IMR-90 (cell line): Measurements from ENCODE around the gene SMARCA2. TPM values are rescaled to one million over a fixed set of nuclear protein-coding genes. Genes with fewer than 3 reads are reported as not detected.

Experiments
- ATAC-seq: fragments of 200-7000 bp; cut with Tn5 transposase; 2 replicates; pipeline ENCODE4 v1.9.1; 2020; ENCODE audit warnings: low read depth, mild to moderate bottlenecking, moderate library complexity
- BruUV-seq: library from RNA; stranded (reverse); fragments of 400-500 nt; replicated peaks from 2 replicates; lab custom pipeline; 2021; lab: Mats Ljungman, UMichigan
- CTCF ChIA-PET: fragments of 300-600 bp; formaldehyde crosslinking; extraction: SDS; loops from one replicate; lab custom pipeline; 2021; ENCODE audit warnings: antibody characterized with exemption; lab: Yijun Ruan, JAX
- POLR2A ChIA-PET: fragments of 300-600 bp; sonication (Branson Sonifier 250); formaldehyde crosslinking; loops from one replicate; lab custom pipeline; 2022; ENCODE audit warnings: antibody characterized with exemption; ENCODE audit not compliant: unreplicated experiment; lab: Charles Lee
- DNase-seq: peaks from one replicate; pipeline ENCODE4 v3.0.0; 2013
- H2AFZ ChIP-seq: replicated peaks from 2 replicates; pipeline ENCODE3; 2013; ENCODE audit warnings: low read length, mild to moderate bottlenecking; ENCODE audit not compliant: poor library complexity
- H2AK5ac ChIP-seq: 2 replicates; pipeline ENCODE4 v1.6.1; 2013; ENCODE audit warnings: low read depth, low read length, inconsistent platforms
- H2AK9ac ChIP-seq: replicated peaks from 2 replicates; pipeline ENCODE3; 2013; ENCODE audit warnings: mild to moderate bottlenecking, low read depth, low read length, moderate library complexity; ENCODE audit not compliant: poor library complexity
- H2BK120ac ChIP-seq: 2 replicates; pipeline ENCODE4 v1.6.1; 2013; ENCODE audit warnings: low read depth, low read length, inconsistent platforms
- H2BK15ac ChIP-seq: 3 replicates; pipeline ENCODE4 v1.6.1; 2013; ENCODE audit warnings: low read depth, low read length, inconsistent platforms
- H2BK20ac ChIP-seq: 2 replicates; pipeline ENCODE4 v1.6.1; 2013; ENCODE audit warnings: low read depth, mild to moderate bottlenecking, inconsistent platforms, low read length, moderate library complexity
- H2BK5ac ChIP-seq: 2 replicates; pipeline ENCODE4 v1.6.1; 2013; ENCODE audit warnings: mild to moderate bottlenecking, low read depth, low read length, inconsistent platforms; ENCODE audit not compliant: poor library complexity, severe bottlenecking
- H3K14ac ChIP-seq: replicated peaks from 2 replicates; pipeline ENCODE4 v1.6.1; 2013; ENCODE audit warnings: low read depth, low read length, inconsistent platforms
- H3K18ac ChIP-seq: 2 replicates; pipeline ENCODE4 v1.6.1; 2013; ENCODE audit warnings: low read depth, low read length, control low read depth
- H3K23ac ChIP-seq: 2 replicates; pipeline ENCODE4 v1.6.1; 2013; ENCODE audit warnings: low read depth, low read length, inconsistent platforms
- H3K27ac ChIP-seq: 2 replicates; pipeline ENCODE4 v1.5.1; 2013; ENCODE audit warnings: mild to moderate bottlenecking, control low read depth, low read length; ENCODE audit not compliant: insufficient read depth
- H3K27me3 ChIP-seq: 2 replicates; pipeline ENCODE4 v1.6.1; 2013; ENCODE audit warnings: low read length; ENCODE audit not compliant: control insufficient read depth, insufficient read depth
- H3K36me3 ChIP-seq: 2 replicates; pipeline ENCODE4 v1.6.1; 2013; ENCODE audit warnings: low read length, mixed read lengths; ENCODE audit not compliant: control insufficient read depth, insufficient read depth
- H3K4ac ChIP-seq: 2 replicates; pipeline ENCODE4 v1.6.1; 2013; ENCODE audit warnings: low read depth, low read length, inconsistent platforms
- H3K4me1 ChIP-seq: 2 replicates; pipeline ENCODE4 v1.6.1; 2013; ENCODE audit warnings: low read length, mixed read lengths; ENCODE audit not compliant: control insufficient read depth, insufficient read depth
- H3K4me2 ChIP-seq: 2 replicates; pipeline ENCODE4 v1.6.1; 2013; ENCODE audit warnings: low read depth, mild to moderate bottlenecking, control low read depth, low read length, moderate library complexity
- H3K4me3 ChIP-seq: 2 replicates; pipeline ENCODE4 v1.5.1; 2013; ENCODE audit warnings: low read depth, mild to moderate bottlenecking, control low read depth, low read length, moderate library complexity; ENCODE audit not compliant: insufficient read depth
- H3K56ac ChIP-seq: 2 replicates; pipeline ENCODE4 v1.6.1; 2013; ENCODE audit warnings: low read length, inconsistent platforms; ENCODE audit not compliant: insufficient read depth; ENCODE audit errors: extremely low read depth
- H3K79me1 ChIP-seq, 2 experiments: 2 replicates each; pipeline ENCODE4 v1.6.1; 2013; ENCODE audit warnings: low read length in 2 of 2, inconsistent platforms in 1 of 2, low read depth in 1 of 2
- H3K9ac ChIP-seq: 2 replicates; pipeline ENCODE4 v1.6.1; 2013; ENCODE audit warnings: low read depth, low read length, control low read depth
- H3K9me1 ChIP-seq: 2 replicates; pipeline ENCODE4 v1.6.1; 2013; ENCODE audit warnings: low read length, inconsistent platforms; ENCODE audit not compliant: insufficient read depth
- H3K9me3 ChIP-seq: 2 replicates; pipeline ENCODE4 v1.6.1; 2013; ENCODE audit warnings: low read length; ENCODE audit not compliant: control insufficient read depth, insufficient read depth
- H4K20me1 ChIP-seq: 2 replicates; pipeline ENCODE4 v1.6.1; 2013; ENCODE audit warnings: low read length, inconsistent platforms; ENCODE audit not compliant: insufficient read depth
- H4K5ac ChIP-seq: 2 replicates; pipeline ENCODE4 v1.6.1; 2013; ENCODE audit warnings: mild to moderate bottlenecking, low read depth, low read length, control low read depth
- H4K8ac ChIP-seq, 2 experiments: 2 replicates each; pipeline ENCODE4 v1.6.1; 2013; ENCODE audit warnings: low read depth in 2 of 2, low read length in 2 of 2, control low read depth in 1 of 2, inconsistent platforms in 1 of 2
- H4K91ac ChIP-seq: 2 replicates; pipeline ENCODE4 v1.6.1; 2013; ENCODE audit warnings: low read depth, low read length, inconsistent platforms; ENCODE audit not compliant: insufficient read depth
- RAD21 ChIP-seq: IDR thresholded peaks from 2 replicates; pipeline ENCODE4 v1.6.1; 2012; ENCODE audit warnings: low read length, improper control_type of control experiment
- WGBS, 2 experiments: methylation state at CpG; one replicate each; pipeline versions ENCODE4 v1.1.5 to v1.1.7; 2013; ENCODE audit warnings: missing lambda C conversion rate in 2 of 2; ENCODE audit not compliant: insufficient read length in 1 of 2; ENCODE audit errors: extremely low coverage in 2 of 2; 5-methylcytosine and 5-hydroxymethylcytosine counted together
- dilution Hi-C: fragments of 300-500 bp; cut with HindIII; formaldehyde crosslinking; loops from one replicate; pipeline ENCODE4 v1.14.3; 2018; ENCODE audit warnings: low sequenced_read_pairs; ENCODE audit not compliant: unreplicated experiment
- in situ Hi-C: fragments of 300-500 bp; cut with MboI; formaldehyde crosslinking; loops from 3 replicates; pipeline ENCODE4 v1.14.3; 2019; ENCODE audit warnings: low sequenced_read_pairs, inconsistent platforms, mixed read lengths
- intact Hi-C: fragments of 100-400 bp; cut with micrococcal nuclease; formaldehyde crosslinking; loops from 2 replicates; pipeline ENCODE4 v1.10.0; 2022
- polyA plus RNA-seq, 3 experiments: library from polyadenylated mRNA; depleted of rRNA; stranded (reverse); fragments of >200 nt; gene quantifications; 2 replicates each; pipeline ENCODE4 v1.2.3, GENCODE V29; 2012; ENCODE audit warnings: low replicate concordance in 1 of 3
- total RNA-seq: library from RNA; depleted of rRNA; stranded (reverse); fragments of >200 nt; gene quantifications from 2 replicates; pipeline ENCODE4 v1.2.3, GENCODE V29; 2012

Gene SMARCA2
- total and polyA plus RNA-seq, 2 of the 4 experiments (the other 2 are of a cell fraction), result 25.3 to 26.7 TPM

GRCh38 chr9:2140600-2141223, 125.6 kb downstream of the SMARCA2 start:
- no TSS peak for BruUV-seq
- Histone ChIP-seq H4K8ac (no peak overlapping the region), H3K4me3 (no peak overlapping the region), H3K9ac (no peak overlapping the region), H2BK5ac (no peak overlapping the region), H3K18ac (no peak overlapping the region), H2BK15ac (no peak overlapping the region), H4K91ac (no peak overlapping the region), H3K23ac (no peak overlapping the region), H3K14ac (no peak overlapping the region), H2AK9ac (no peak overlapping the region), H4K5ac (no peak overlapping the region), H2BK120ac (no peak overlapping the region), H3K79me1 (peaks cover 0 to 3% of the 10 kb centered on the region in 2 experiments; a peak in 1 of 4 replicates), H4K20me1 (no peaks in the 10 kb centered on the region), H3K27me3 (no peaks in the 10 kb centered on the region), H3K27ac (no peak overlapping the region), H3K9me1 (no peaks in the 10 kb centered on the region; the same call in 1 of the 2 replicates), H3K4me1 (no peaks in the 10 kb centered on the region), H3K36me3 (peaks cover 2% of the 10 kb centered on the region), H3K56ac (no peak overlapping the region), H2AFZ (no peak overlapping the region), H2AK5ac (no peak overlapping the region), H3K4ac (no peak overlapping the region), H3K9me3 (no peaks in the 10 kb centered on the region), H2BK20ac (no peak overlapping the region), H3K4me2 (no peak overlapping the region)
- TF ChIP-seq RAD21, result no peak
- no peak for ATAC-seq
- intact Hi-C loops (no loop called here), dilution Hi-C loops (no loop called here), in situ Hi-C loops (no loop called here)
- CTCF ChIA-PET, result no interaction called here
- 94% methylated on average over 2 of the region's 4 CpGs; no CpG with 5 or more reads in 1 of the 2 experiments for WGBS, 2 experiments
- DNase-seq, result no peak
- POLR2A ChIA-PET, result no interaction called here
